WTC11 (cell line): ENCODE measurements around the gene PGK2. TPM values are rescaled to one million over a fixed set of nuclear protein-coding genes. Genes with fewer than 3 reads are reported as not detected.

Experiments
- ATAC-seq: fragments of 200-7000 bp; cut with Tn5 transposase; 2 replicates; pipeline ENCODE4 v1.10.0; 2021; ENCODE audit warnings: mild to moderate bottlenecking, moderate library complexity
- CTCF ChIA-PET: fragments of 300-600 bp; sonication (Branson Sonifier 250); formaldehyde crosslinking; loops from one replicate; lab custom pipeline; 2021; ENCODE audit warnings: antibody characterized with exemption; lab: Charles Lee
- POLR2A ChIA-PET: fragments of 350-600 bp; sonication (Branson Sonifier 250); formaldehyde crosslinking; loops from one replicate; lab custom pipeline; 2021; ENCODE audit warnings: antibody characterized with exemption; lab: Charles Lee
- DNase-seq: peaks from one replicate; pipeline ENCODE4 v3.0.0; 2021; ENCODE audit warnings: low spot score
- H3K27ac Mint-ChIP-seq: 2 replicates; pipeline ENCODE4 v1.8.0; 2021; ENCODE audit warnings: mixed read lengths
- H3K27me3 Mint-ChIP-seq: 2 replicates; pipeline ENCODE4 v1.8.0; 2021; ENCODE audit warnings: low read depth, mild to moderate bottlenecking, moderate library complexity, mixed read lengths
- H3K36me3 Mint-ChIP-seq: 2 replicates; pipeline ENCODE4 v1.8.0; 2021; ENCODE audit warnings: mixed read lengths
- H3K4me1 Mint-ChIP-seq: 2 replicates; pipeline ENCODE4 v1.8.0; 2022; ENCODE audit warnings: mixed read lengths
- H3K4me3 Mint-ChIP-seq: 2 replicates; pipeline ENCODE4 v1.8.0; 2021; ENCODE audit warnings: mild to moderate bottlenecking, moderate library complexity, mixed read lengths
- H3K9me3 Mint-ChIP-seq: 2 replicates; pipeline ENCODE4 v1.8.0; 2021; ENCODE audit warnings: mixed read lengths
- ATF1 ChIP-seq: sonication (generic); formaldehyde crosslinking; IDR thresholded peaks from 2 replicates; pipeline ENCODE4 v1.8.1; 2023; ENCODE audit warnings: mild to moderate bottlenecking, moderate library complexity, missing genetic modification reagents
- ATF2 ChIP-seq: sonication (generic); formaldehyde crosslinking; IDR thresholded peaks from 2 replicates; pipeline ENCODE4 v1.8.1; 2022; ENCODE audit warnings: low read depth, missing genetic modification reagents, borderline replicate concordance
- E2F5 ChIP-seq: sonication (generic); formaldehyde crosslinking; IDR thresholded peaks from 2 replicates; pipeline ENCODE4 v1.8.1; 2022; ENCODE audit warnings: mild to moderate bottlenecking, moderate library complexity, missing genetic modification reagents
- ERG ChIP-seq: fragments of 250-450 bp; sonication (Bioruptor Pico); IDR thresholded peaks from 2 replicates; pipeline ENCODE4 v1.8.0; 2021; ENCODE audit warnings: mild to moderate bottlenecking
- HMGA2 ChIP-seq: fragments of 250-450 bp; sonication (Bioruptor Pico); IDR thresholded peaks from 2 replicates; pipeline ENCODE4 v1.4.0; 2021; ENCODE audit warnings: mild to moderate bottlenecking, moderate library complexity
- KAT7 ChIP-seq: sonication (generic); formaldehyde crosslinking; IDR thresholded peaks from 2 replicates; pipeline ENCODE4 v1.8.1; 2023; ENCODE audit warnings: missing genetic modification reagents, mild to moderate bottlenecking, borderline replicate concordance
- MYBL2 ChIP-seq: sonication (generic); formaldehyde crosslinking; IDR thresholded peaks from 2 replicates; pipeline ENCODE4 v1.8.1; 2023; ENCODE audit warnings: mild to moderate bottlenecking, moderate library complexity, missing genetic modification reagents
- NFYB ChIP-seq: sonication (generic); formaldehyde crosslinking; conservative IDR thresholded peaks from 2 replicates; pipeline ENCODE4 v1.8.0; 2022; ENCODE audit warnings: low read depth, missing genetic modification reagents
- RELA ChIP-seq: sonication (generic); formaldehyde crosslinking; IDR thresholded peaks from 2 replicates; pipeline ENCODE4 v1.8.1; 2022; ENCODE audit warnings: missing genetic modification reagents, mild to moderate bottlenecking, borderline replicate concordance
- SMAD3 ChIP-seq: sonication (generic); formaldehyde crosslinking; IDR thresholded peaks from 2 replicates; pipeline ENCODE4 v1.8.0; 2022; ENCODE audit warnings: missing genetic modification reagents, mild to moderate bottlenecking, borderline replicate concordance
- STAT6 ChIP-seq: sonication (generic); formaldehyde crosslinking; conservative IDR thresholded peaks from 2 replicates; pipeline ENCODE4 v1.8.1; 2023; ENCODE audit warnings: mild to moderate bottlenecking, low read depth, missing genetic modification reagents, moderate library complexity
- TEAD1 ChIP-seq: sonication (generic); formaldehyde crosslinking; IDR thresholded peaks from 2 replicates; pipeline ENCODE4 v1.8.0; 2022; ENCODE audit warnings: mild to moderate bottlenecking, missing genetic modification reagents
- ZNF121 ChIP-seq: sonication (generic); formaldehyde crosslinking; IDR thresholded peaks from 2 replicates; pipeline ENCODE4 v1.8.0; 2023; ENCODE audit warnings: missing genetic modification reagents
- ZNF396 ChIP-seq: fragments of 250-450 bp; sonication (Bioruptor Pico); IDR thresholded peaks from 2 replicates; pipeline ENCODE4 v1.8.0; 2021; ENCODE audit warnings: mild to moderate bottlenecking, moderate library complexity, borderline replicate concordance
- ZNF423 ChIP-seq: fragments of 250-450 bp; sonication (Bioruptor Pico); IDR thresholded peaks from 2 replicates; pipeline ENCODE4 v2.1.2; 2022; ENCODE audit warnings: mild to moderate bottlenecking, moderate library complexity
- total RNA-seq: library from RNA; stranded (reverse); gene quantifications from 3 replicates; pipeline ENCODE4 v1.2.3, GENCODE V29; 2021
- TF ChIP-seq, protein P1 (sequence below): sonication (generic); formaldehyde crosslinking; IDR thresholded peaks from 2 replicates; pipeline ENCODE4 v1.8.0; 2023; ENCODE audit warnings: missing genetic modification reagents, mild to moderate bottlenecking, borderline replicate concordance
- TF ChIP-seq, protein P2 (sequence below): sonication (generic); formaldehyde crosslinking; IDR thresholded peaks from 2 replicates; pipeline ENCODE4 v1.8.0; 2022; ENCODE audit warnings: mild to moderate bottlenecking, missing genetic modification reagents

The PGK2 gene
- total RNA-seq, 1 experiment from 2014 or later = not detected

GRCh38 chr6:49744259-49744658 is 42.8 kb downstream of the PGK2 start, which contains the start of gene CRISP3 (continued):
- TF ChIP-seq ATF1 (CRISPR knock-in tag) (no peak), ZNF396 (CRISPR knock-in tag) (no peak), TEAD1 (CRISPR knock-in tag) (no peak)

GRCh38 chr6:49743429-49743828 is 43.7 kb downstream of the PGK2 start:
- no peak overlapping the region for H3K27ac Mint-ChIP-seq
- no peaks in the 10 kb centered on the region for H3K9me3 Mint-ChIP-seq
- no peak for TF ChIP-seq KAT7 (CRISPR knock-in tag)
- TF ChIP-seq, all 79 proteins: peak for 0
- DNase-seq = no peak
- CTCF ChIA-PET = no interaction called here
- Mint-ChIP-seq H3K4me3 (no peak overlapping the region), H3K4me1 (no peaks in the 10 kb centered on the region), H3K27me3 (no peaks in the 10 kb centered on the region), H3K36me3 (no peaks in the 10 kb centered on the region)
- POLR2A ChIA-PET = no interaction called here
- ATAC-seq = no peak

GRCh38 chr6:49739423-49739822 is 47.7 kb downstream of the PGK2 start:
- no peak overlapping the region for H3K27ac Mint-ChIP-seq
- ChIA-PET CTCF (no interaction called here), POLR2A (no interaction called here)
- H3K4me1 Mint-ChIP-seq = peaks cover 4% of the 10 kb centered on the region; the same call in 1 of the 2 replicates
- DNase-seq (no peak), ATAC-seq (no peak)
- no peaks in the 10 kb centered on the region for H3K9me3 Mint-ChIP-seq
- H3K27me3 Mint-ChIP-seq = no peaks in the 10 kb centered on the region
- H3K36me3 Mint-ChIP-seq = no peaks in the 10 kb centered on the region
- no peak for TF ChIP-seq HMGA2 (CRISPR knock-in tag)
- no peak for TF ChIP-seq ZNF121 (CRISPR knock-in tag)
- TF ChIP-seq KAT7 (CRISPR knock-in tag) = no peak
- TF ChIP-seq, protein P1, sequence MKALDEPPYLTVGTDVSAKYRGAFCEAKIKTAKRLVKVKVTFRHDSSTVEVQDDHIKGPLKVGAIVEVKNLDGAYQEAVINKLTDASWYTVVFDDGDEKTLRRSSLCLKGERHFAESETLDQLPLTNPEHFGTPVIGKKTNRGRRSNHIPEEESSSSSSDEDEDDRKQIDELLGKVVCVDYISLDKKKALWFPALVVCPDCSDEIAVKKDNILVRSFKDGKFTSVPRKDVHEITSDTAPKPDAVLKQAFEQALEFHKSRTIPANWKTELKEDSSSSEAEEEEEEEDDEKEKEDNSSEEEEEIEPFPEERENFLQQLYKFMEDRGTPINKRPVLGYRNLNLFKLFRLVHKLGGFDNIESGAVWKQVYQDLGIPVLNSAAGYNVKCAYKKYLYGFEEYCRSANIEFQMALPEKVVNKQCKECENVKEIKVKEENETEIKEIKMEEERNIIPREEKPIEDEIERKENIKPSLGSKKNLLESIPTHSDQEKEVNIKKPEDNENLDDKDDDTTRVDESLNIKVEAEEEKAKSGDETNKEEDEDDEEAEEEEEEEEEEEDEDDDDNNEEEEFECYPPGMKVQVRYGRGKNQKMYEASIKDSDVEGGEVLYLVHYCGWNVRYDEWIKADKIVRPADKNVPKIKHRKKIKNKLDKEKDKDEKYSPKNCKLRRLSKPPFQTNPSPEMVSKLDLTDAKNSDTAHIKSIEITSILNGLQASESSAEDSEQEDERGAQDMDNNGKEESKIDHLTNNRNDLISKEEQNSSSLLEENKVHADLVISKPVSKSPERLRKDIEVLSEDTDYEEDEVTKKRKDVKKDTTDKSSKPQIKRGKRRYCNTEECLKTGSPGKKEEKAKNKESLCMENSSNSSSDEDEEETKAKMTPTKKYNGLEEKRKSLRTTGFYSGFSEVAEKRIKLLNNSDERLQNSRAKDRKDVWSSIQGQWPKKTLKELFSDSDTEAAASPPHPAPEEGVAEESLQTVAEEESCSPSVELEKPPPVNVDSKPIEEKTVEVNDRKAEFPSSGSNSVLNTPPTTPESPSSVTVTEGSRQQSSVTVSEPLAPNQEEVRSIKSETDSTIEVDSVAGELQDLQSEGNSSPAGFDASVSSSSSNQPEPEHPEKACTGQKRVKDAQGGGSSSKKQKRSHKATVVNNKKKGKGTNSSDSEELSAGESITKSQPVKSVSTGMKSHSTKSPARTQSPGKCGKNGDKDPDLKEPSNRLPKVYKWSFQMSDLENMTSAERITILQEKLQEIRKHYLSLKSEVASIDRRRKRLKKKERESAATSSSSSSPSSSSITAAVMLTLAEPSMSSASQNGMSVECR = no peak
- no peak overlapping the region for H3K4me3 Mint-ChIP-seq

DNA sequence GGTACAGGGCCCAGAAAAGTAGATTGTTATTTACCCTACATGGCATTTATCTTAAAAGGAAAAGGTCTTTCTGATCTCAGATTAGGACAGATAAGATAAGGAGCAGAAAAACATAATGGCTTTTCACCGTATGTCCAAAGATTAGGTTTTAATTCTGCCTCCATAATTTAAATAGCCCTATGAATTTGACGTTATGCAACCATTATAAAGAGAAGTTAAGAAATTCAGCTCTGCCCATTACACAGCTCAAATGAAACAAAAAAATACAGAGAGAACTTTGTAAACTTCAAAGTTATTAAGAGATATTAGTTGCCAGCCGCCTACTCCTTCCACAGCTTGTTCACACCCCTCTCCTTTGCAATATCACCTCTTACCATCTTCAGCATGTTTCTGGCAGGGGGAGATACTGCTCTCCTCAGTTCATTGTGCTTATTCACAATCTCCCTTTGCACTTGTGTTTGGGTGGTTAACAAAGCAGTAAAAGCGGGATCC is 51.0 kb downstream of the PGK2 start:
- H3K27ac Mint-ChIP-seq = no peak overlapping the region
- H3K4me3 Mint-ChIP-seq = no peak overlapping the region
- no peaks in the 10 kb centered on the region for H3K27me3 Mint-ChIP-seq
- TF ChIP-seq RELA (CRISPR knock-in tag) (no peak), ZNF396 (CRISPR knock-in tag) (no peak), ERG (CRISPR knock-in tag) (no peak), NFYB (no peak), SMAD3 (CRISPR knock-in tag) (no peak), HMGA2 (CRISPR knock-in tag) (no peak), E2F5 (CRISPR knock-in tag) (no peak), ZNF423 (CRISPR knock-in tag) (no peak), ATF1 (CRISPR knock-in tag) (no peak), STAT6 (CRISPR knock-in tag) (no peak), ATF2 (CRISPR knock-in tag) (no peak), MYBL2 (CRISPR knock-in tag) (no peak)
- TF ChIP-seq, protein P2, sequence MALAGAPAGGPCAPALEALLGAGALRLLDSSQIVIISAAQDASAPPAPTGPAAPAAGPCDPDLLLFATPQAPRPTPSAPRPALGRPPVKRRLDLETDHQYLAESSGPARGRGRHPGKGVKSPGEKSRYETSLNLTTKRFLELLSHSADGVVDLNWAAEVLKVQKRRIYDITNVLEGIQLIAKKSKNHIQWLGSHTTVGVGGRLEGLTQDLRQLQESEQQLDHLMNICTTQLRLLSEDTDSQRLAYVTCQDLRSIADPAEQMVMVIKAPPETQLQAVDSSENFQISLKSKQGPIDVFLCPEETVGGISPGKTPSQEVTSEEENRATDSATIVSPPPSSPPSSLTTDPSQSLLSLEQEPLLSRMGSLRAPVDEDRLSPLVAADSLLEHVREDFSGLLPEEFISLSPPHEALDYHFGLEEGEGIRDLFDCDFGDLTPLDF (CRISPR knock-in tag) = no peak

More for the DNA sequence above, 51.0 kb downstream of the PGK2 start:
- ATAC-seq (no peak), DNase-seq (no peak)
- H3K4me1 Mint-ChIP-seq = peaks cover 4% of the 10 kb centered on the region; the same call in 1 of the 2 replicates
- ChIA-PET CTCF (interaction anchor here (0.6 kb wide), 1 partner anchor 581 kb away, joined by 4 read pairs; no protein-coding TSS in a partner anchor), POLR2A (no interaction called here)
- no peaks in the 10 kb centered on the region for H3K9me3 Mint-ChIP-seq
- no peaks in the 10 kb centered on the region for H3K36me3 Mint-ChIP-seq
